GM12872 (cell line): Measurements from ENCODE around the gene ACOXL.

Experiments
- CTCF ChIP-seq: IDR thresholded peaks from 3 replicates; pipeline ENCODE4 v1.5.1; 2011; ENCODE audit warnings: low read depth, mild to moderate bottlenecking, low read length, moderate library complexity; ENCODE audit not compliant: insufficient read depth

ACOXL gene

GRCh38 chr2:110852051-110852450 lies 119.7 kb downstream of the ACOXL start:
- no peak for TF ChIP-seq CTCF

DNA sequence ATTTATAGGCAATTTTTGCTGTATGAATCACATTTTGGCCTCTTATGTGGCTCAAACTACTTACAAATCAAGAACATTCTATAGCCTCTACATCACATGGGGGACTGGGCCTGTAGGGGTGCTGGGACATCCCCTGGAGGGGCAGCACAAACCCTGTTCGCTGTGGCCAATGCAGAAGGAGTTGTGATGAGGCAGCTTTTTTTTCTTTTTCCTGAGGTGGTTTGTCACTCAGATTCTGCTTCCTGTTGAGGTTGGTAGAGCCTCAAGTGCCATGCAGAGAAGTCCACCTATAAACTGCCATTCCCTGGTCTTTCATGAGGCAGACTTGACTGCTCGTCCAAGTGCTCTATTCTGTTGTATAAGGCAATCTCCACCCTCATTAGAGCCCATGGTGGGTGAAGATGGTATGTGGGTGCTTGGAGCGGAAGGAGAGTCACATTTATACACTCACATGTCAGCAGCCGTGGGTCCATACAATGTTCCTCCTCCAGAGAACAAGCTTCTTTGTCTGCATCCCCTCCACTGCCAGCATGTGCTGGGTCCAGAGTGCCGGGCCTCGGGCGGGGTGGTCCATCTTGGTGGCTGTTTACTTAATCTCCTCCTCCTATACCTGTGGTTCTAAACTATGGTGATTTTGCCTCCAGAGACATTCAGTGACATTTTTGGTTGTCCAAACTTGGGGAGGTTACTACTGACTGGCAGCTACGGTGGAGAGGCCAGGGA lies 120.3 kb downstream of the ACOXL start:
- no peak for TF ChIP-seq CTCF

- peak; percentile 80 for TF ChIP-seq CTCF
Measured at GRCh38 chr2:110853516-110853915, 121.1 kb downstream of the ACOXL start.

- no peak for TF ChIP-seq CTCF
Measured at GRCh38 chr2:110853948-110854347, 121.6 kb downstream of the ACOXL start.

DNA sequence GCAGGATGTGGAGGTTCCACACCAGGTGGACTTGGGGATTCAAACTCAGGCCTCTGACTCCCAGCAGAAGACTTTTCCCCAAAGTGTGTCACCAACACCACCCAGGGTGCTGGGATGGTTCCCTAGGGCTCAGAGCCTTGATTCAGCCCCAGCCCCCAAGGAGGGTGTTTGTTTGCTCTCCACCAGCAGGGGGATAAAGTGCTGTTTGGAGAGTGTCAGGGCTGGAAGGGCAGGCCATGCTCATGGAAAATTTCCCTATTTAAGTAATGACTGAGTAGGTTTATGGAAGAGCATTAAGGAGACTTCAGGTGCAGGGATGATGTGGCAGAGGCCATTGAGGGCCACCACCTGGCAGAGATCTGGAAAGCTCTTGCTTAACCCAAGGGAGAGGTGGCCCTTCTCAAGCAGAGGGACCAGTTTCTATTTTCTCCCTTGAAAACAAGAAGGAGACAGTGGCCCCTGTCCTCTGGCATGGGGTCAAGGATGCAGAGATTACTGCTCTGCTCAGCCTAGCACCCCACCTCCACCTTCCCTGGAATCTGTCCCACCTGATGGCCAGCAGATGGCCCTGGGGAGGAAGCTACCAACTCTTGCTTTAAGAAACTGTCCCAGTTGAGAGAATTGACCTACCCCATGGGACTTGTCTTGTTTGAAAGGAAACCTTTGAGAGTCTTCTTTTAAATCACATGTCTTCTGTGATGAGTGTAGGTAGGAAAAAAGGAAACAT lies 122.1 kb downstream of the ACOXL start:
- TF ChIP-seq CTCF: peak; percentile 55

DNA sequence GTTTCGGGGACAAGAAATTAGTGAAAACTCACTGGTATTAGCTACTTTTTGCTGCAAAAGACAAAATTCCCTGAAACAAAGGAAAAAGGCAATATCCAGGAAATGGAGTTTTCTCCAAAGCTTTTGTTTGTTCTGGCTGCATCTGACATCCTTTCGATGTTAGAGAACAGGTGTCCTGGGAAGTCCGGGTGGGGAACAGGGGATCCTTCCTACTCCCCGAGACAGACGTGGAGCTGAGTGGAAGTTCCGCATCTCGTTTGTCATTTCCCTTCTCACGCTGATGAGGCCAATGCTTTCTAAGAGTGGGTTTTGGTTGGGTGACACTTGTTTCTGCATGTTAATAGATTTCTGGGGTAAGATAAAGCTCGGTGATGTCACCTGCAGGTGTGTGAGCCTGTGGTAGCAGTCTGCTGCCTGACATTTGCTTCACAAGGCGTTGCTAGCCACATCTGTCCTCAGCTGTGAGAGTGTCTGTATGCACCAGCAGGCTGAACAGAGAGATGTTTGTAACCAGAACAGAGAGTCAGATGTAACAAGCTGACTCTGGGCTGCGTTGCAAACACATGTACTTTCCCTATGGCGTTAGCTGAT lies 125.9 kb downstream of the ACOXL start:
- no peak for TF ChIP-seq CTCF

DNA sequence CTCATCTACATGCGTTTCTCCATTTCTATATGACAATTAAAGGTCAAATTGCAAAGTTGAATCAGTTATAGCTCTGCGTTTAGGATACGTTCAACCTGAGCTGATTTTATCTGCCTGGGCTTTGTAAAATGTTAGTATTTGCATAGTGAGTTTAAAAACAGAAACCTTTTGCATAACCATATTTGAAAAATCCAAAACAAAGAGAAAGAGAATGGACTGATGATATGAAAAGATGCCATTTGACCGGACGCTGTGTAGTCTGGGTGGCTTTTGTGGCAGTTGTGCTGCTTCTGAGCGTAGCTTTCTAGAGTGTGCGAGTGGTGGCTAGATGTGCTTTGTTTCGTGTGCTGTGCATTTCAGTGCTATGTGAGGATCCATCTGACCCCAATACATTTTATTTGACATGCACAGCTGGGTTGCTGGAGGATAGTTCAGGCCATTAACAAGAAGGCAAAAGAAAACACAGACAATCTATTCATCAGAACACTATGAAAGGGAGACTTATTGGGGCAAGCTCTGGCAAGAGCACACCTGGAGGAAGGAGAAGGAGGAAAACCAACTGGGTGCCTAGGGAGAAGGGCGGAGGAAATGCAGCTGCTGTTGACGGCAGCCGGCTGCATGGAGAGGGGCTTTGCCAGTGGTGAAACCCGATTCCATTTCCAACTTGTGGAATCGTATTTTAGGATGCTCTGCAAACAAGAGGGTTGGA lies 126.8 kb downstream of the ACOXL start:
- no peak for TF ChIP-seq CTCF
